Esophagus muscularis mucosa (tissue), 4 donors: ENCODE measurements around the gene ITPRID1.

Source experiments
- EP300 ChIP-seq: sonication (generic); formaldehyde crosslinking; IDR thresholded peaks from one replicate; pipeline ENCODE4 v1.6.1; 2017; ENCODE audit warnings: antibody characterized with exemption
- POLR2A ChIP-seq: fragments of 450-650 bp; IDR thresholded peaks from one replicate; pipeline ENCODE4 v1.6.1; 2017; ENCODE audit warnings: antibody characterized with exemption, moderate library complexity, mild to moderate bottlenecking, low read depth
- POLR2AphosphoS5 ChIP-seq, 2 donors: sonication (generic); formaldehyde crosslinking; IDR thresholded peaks; one replicate each; pipeline ENCODE4 v1.6.1; 2017; ENCODE audit warnings: antibody characterized with exemption in 2 of 2
- TF ChIP-seq, protein P1 (sequence below), 3 experiments: fragments of 200-600 bp in 2 of 3; fragments of 450-650 bp in 1 of 3; sonication (generic) in 2 of 3; IDR thresholded peaks; one replicate each; pipeline ENCODE4 v1.5.1; 2017 to 2019; ENCODE audit warnings: antibody characterized with exemption in 3 of 3, mild to moderate bottlenecking in 2 of 3, moderate library complexity in 1 of 3

DNA sequence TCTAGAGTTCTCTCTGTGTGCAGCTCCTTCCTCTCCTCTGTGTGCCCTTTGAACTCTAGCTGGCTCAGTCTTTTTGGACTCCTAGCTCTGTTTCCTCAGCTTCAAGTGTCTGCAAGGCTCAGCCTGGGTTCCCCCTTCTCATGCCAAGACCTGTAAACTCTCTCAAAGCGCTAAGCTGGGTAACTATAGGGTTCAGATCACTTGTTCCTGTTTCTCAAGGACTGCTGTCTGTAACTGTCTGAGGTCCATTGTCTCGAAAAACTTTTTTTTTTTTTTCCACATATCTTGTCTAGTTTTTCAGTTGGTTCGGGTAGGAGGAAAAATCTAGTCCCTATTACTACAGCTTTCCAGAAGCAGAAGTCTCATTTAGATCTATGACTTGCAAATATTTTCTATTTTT is 126.5 kb downstream of the ITPRID1 start:
- TF ChIP-seq POLR2AphosphoS5 (IDR thresholded peaks at IDR 0.05) (no peak), EP300 (no peak), POLR2A (no peak)
- TF ChIP-seq, protein P1, sequence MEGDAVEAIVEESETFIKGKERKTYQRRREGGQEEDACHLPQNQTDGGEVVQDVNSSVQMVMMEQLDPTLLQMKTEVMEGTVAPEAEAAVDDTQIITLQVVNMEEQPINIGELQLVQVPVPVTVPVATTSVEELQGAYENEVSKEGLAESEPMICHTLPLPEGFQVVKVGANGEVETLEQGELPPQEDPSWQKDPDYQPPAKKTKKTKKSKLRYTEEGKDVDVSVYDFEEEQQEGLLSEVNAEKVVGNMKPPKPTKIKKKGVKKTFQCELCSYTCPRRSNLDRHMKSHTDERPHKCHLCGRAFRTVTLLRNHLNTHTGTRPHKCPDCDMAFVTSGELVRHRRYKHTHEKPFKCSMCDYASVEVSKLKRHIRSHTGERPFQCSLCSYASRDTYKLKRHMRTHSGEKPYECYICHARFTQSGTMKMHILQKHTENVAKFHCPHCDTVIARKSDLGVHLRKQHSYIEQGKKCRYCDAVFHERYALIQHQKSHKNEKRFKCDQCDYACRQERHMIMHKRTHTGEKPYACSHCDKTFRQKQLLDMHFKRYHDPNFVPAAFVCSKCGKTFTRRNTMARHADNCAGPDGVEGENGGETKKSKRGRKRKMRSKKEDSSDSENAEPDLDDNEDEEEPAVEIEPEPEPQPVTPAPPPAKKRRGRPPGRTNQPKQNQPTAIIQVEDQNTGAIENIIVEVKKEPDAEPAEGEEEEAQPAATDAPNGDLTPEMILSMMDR (IDR thresholded peaks at IDR 0.05): no peak
